KG1 (cell line): Measurements from ENCODE around the gene PFKFB2.

ENCODE experiments used
- DNase-seq: peaks from one replicate; lab custom pipeline; 2025; lab: John Stamatoyannopoulos, UW

The PFKFB2 gene

DNA sequence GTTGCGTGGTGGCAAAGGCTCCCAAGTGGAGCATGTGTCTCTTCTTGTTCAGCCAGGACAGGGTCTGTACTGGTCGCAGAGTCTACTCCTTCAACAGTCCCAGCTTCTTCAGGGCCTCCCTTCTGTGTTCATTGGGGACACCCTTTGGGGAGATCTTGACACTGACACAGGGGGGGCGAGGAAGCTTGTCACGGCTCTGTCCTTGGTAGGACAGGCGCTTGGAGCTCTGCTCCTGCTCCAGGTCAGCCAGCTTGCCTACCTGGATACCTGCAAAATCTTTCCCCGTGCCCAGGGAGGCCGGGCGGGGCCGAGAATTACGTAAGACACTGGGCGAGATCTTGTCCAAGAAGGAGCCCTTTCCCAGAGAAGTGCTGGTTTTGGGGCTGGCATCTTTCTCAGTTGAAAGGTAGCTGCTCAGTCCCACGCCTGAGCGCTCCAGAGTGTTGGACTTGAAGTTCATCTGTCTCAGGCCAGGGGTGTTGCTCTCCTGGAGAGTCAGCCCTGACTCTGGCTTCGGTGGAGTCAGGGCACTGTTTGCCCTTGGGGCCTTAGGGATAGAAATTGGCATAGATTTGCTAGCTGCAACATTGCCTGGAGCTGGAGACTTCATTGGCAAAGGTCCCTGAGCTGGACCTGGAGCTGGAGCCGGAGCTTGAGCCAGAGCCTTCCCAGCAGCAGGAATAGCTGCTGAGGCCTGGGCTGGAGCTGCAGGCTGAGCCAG, 31.0 kb upstream of the PFKFB2 start:
- no peak for DNase-seq

GRCh38 chr1:207022996-207023679, 29.9 kb upstream of the PFKFB2 start:
- no peak for DNase-seq

GRCh38 chr1:207024202-207025145, 28.6 kb upstream of the PFKFB2 start:
- no peak for DNase-seq

- DNase-seq = no peak
Observed at GRCh38 chr1:207025146-207025880, 27.8 kb upstream of the PFKFB2 start.

DNA sequence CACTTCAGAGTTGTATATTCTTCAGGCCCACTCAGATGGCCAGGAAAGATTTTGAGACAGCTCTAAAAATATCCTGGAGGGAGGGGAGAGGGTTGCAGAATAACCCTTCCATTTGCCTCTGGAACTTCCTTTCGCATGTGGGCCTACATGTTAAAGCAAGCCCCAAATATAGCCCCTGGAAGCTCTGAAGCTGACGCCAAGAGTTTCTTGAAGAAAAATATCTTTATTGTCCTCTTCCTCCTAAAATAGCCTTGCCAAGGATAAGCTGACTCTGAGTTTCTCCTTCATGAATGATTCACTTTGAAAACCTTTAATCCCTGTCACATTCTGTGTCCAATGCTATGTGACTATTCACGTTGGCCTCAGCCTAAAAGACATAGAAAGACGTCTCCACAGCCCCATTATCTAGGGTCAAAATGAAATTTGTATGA, 27.0 kb upstream of the PFKFB2 start:
- DNase-seq = no peak

- DNase-seq = no peak
Observed at GRCh38 chr1:207027206-207027777, 25.8 kb upstream of the PFKFB2 start.

DNA sequence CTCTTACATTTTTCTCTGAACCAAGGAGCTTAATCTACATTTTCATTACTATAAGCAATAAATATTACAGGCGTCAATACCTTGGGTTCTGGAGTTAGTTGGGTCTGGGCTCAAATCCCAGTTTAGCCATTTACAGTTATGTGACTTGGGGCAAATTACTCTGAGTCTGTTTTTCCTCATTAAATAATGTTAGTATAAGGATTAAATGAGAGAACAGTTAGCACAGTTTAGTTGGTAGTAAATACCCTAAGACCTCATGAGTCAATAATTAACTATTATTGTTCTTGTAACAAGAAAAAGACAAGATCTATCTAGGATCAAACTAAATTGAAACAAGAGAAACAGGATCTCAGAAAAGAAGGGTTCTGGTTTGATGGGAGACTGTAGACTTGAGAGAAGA, 25.2 kb upstream of the PFKFB2 start:
- no peak for DNase-seq

- DNase-seq = no peak
Observed at GRCh38 chr1:207028884-207029650, 24.0 kb upstream of the PFKFB2 start.

DNA sequence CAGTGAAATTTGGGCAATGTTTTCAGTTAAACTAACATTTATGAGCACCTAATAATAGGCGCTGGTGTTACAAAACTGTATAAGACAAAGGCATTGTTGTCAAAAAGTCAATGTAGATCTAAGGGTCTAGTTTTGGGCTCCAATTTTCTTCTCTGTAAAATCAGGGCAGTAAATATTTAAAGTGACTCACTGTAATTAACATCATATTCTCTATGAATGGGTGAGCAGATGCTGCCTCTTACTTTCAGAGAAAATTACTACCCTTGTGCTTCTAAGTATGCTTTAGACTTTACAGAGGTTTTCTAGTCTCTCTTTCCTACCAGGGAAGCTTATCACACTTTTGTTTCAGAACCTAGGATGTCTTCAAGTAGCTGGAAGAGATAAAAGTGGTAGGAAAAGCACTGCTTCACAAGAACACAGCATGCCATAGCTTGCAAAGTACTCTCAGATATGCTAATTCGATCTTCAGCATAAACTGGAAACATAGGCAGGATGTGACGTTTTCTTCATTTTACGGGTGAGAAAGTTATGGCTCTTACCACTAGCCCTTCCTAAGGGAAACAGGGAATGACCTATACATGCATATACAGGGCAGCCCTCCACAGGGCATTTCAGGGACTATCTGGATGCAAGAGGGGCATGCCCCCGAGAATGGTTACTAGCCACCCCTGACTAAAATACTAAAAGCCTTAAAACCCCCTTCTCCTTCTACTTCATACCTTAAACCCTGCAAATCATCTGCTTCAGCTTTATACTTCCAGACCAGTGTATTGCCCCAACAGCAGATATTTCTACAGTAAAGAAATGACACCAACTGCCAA, 23.2 kb upstream of the PFKFB2 start:
- DNase-seq = no peak

GRCh38 chr1:207030522-207031009, 22.5 kb upstream of the PFKFB2 start:
- no peak for DNase-seq

- DNase-seq = no peak
Observed at GRCh38 chr1:207031016-207031415, 22.1 kb upstream of the PFKFB2 start.

DNA sequence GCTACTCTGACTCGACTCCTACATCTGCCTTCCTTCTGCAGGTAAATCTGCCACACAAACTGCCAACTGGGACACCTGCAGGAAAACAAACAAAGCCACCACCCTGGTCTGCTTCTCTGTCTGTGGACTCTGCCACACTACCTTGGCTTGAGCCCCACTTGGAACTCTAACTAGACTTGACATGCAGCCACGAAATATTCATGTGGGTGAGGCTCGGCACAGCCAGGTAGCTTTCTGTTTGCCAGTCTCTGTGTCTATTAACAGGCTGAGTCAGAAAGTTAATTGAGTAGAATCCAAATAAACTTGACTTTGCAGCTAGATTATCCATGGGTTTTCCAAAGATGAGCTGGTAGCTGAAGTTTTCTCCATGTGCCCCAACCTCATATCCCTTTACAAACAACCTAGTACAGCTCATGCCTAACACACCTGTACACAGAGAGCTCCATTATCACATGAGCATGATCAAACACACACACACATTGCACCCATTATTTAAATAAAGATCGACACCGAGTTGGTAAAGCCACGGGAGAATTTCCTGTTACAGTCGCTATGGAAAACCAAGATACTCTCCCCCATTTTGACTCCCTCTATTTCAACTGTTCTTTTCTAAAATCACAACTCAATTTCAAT, 21.3 kb upstream of the PFKFB2 start:
- DNase-seq = no peak

GRCh38 chr1:207032528-207033017, 20.5 kb upstream of the PFKFB2 start, which contains the start of gene C1orf116:
TSS of gene C1orf116 (minus strand) at chr1:207032756. CDS start at chr1:207027598, 5,158 bp downstream.
- DNase-seq = no peak

- DNase-seq = no peak
Observed at GRCh38 chr1:207033302-207033701, 19.8 kb upstream of the PFKFB2 start.

GRCh38 chr1:207034208-207034607, 18.9 kb upstream of the PFKFB2 start:
- DNase-seq = no peak

DNA sequence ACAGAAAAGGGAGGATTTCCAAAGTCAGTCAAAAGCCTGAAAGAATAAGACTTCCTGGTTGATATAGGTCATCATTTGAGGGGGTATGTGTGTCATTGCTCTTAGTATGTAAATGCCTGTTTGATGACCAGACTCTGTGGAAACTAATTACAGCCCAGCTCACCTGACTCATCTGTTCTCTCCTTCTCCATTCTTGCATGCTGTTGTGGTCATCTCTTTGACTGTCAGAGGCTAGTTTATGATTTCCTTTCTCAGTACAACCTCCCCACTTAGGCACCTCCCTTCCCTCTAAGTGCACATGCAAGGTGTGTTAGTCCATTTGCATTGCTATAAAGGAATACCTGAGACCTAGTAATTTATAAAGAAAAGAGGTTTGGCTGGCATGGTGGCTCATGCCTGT, 18.1 kb upstream of the PFKFB2 start:
- DNase-seq = no peak

GRCh38 chr1:207035877-207036551, 17.1 kb upstream of the PFKFB2 start:
- no peak for DNase-seq

DNA sequence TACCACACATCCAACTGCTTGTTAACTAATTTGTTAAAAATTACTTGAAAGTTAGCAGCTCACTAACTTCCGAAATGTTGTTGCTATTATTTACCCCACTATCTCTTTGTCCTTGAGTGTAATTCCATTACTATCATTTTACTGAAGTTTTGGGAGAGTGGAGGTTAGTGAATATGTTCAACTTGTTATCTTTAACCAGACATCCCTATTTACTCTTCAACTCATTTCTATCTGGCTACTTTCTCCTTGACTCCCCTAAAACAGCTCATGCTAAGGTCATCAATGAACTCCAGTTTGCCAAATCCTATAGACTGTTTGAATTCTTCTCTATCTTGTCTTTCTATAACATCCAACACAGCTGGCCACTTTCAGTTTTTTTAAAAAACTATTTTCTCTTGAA, 16.2 kb upstream of the PFKFB2 start:
- DNase-seq = no peak
